AG09309 (cell line): ENCODE results near the gene RPUSD1.
"Not testable (repeated sequence)": the region's sequence is repeated elsewhere in the genome, so short reads cannot be mapped to it uniquely, and the experiment has no call there.

ENCODE experiments used
- DNase-seq: peaks from one replicate; pipeline ENCODE4 v3.0.0-alpha.2; 2010; ENCODE audit warnings: low read depth
- H3K4me3 ChIP-seq: 2 replicates; pipeline ENCODE4 v1.5.1; 2011; ENCODE audit warnings: mild to moderate bottlenecking, low read depth, low read length, moderate library complexity; ENCODE audit not compliant: control insufficient read depth
- TF ChIP-seq, protein P1 (sequence below): IDR thresholded peaks from 2 replicates; pipeline ENCODE4 v1.5.1; 2011; ENCODE audit warnings: mild to moderate bottlenecking, low read depth, low read length, inconsistent platforms; ENCODE audit not compliant: insufficient read depth, control insufficient read depth; ENCODE audit errors: missing control alignments

Gene RPUSD1

GRCh38 chr16:778909-779527 is 9.2 kb downstream of the RPUSD1 start:
- TF ChIP-seq, protein P1, sequence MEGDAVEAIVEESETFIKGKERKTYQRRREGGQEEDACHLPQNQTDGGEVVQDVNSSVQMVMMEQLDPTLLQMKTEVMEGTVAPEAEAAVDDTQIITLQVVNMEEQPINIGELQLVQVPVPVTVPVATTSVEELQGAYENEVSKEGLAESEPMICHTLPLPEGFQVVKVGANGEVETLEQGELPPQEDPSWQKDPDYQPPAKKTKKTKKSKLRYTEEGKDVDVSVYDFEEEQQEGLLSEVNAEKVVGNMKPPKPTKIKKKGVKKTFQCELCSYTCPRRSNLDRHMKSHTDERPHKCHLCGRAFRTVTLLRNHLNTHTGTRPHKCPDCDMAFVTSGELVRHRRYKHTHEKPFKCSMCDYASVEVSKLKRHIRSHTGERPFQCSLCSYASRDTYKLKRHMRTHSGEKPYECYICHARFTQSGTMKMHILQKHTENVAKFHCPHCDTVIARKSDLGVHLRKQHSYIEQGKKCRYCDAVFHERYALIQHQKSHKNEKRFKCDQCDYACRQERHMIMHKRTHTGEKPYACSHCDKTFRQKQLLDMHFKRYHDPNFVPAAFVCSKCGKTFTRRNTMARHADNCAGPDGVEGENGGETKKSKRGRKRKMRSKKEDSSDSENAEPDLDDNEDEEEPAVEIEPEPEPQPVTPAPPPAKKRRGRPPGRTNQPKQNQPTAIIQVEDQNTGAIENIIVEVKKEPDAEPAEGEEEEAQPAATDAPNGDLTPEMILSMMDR = no peak
- no peak for DNase-seq
- H3K4me3 ChIP-seq = no peak overlapping the region

DNA sequence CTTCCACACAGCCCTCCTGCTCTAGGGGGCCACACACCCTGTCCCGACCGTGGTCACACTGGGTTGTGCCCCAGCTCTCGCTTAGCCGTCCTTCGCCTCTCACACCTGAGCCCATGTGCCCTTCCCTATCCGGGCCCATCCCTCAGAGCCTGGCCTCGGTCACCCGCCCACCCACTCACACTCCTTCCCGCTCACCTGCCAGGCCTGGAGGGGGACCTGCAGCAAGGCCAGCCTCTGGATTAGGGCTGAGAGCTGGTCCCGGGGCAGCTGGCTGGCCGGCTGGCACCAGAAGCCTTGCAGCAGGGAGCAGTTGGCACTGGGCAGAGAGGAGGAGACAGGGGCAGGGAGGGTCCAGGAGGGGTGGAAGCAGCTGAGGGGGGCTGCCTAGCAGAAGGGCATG is 9.7 kb downstream of the RPUSD1 start:
- TF ChIP-seq, protein P1 = no peak
- H3K4me3 ChIP-seq = no peak overlapping the region
- no peak for DNase-seq

- DNase-seq = no peak
Measured at GRCh38 chr16:777826-778225, 10.4 kb downstream of the RPUSD1 start.

DNA sequence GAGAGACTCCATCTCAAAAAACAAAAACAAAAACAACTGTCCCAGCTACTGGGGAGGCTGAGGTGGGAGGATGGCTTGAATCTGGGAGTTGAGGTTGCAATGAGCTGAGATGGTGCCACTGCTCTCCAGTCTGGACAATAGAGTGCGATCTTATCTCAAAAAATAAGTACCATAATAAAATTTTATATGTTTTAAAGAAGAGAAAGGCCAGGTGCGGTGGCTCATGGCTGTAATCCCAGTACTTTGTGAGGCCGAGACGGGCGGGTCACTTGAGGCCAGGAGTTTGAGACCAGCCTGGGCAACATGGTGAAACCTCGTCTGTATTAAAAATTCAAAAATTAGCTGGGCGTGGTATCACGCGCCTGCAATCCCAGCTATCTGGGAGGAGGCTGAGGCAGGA is 11.4 kb downstream of the RPUSD1 start:
- DNase-seq = no peak
- no peak overlapping the region for H3K4me3 ChIP-seq
- TF ChIP-seq, protein P1 = no peak

More at GRCh38 chr16:777826-778225, 10.4 kb downstream of the RPUSD1 start:
- TF ChIP-seq, protein P1 = no peak
- no peak overlapping the region for H3K4me3 ChIP-seq

DNA sequence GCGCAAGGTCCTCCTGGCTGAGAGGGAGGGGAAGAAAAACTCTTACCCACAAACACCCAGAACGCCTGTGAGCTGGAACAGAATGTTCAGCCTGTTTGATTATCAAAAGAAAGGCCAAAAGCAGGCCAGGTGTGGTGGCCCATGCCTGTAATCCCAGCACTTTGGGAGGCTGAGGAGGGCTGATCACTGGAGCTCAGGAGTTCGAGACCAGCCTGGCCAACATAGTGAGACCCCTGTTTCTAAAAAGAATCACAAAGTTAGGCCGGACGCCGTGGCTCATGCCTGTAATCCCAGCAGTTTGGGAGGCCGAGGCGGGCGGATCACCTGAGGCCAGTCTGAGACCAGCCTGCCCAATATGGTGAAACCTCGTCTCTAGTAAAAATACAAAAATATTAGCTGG is 11.9 kb downstream of the RPUSD1 start:
- not testable (repeated sequence) for H3K4me3 ChIP-seq, DNase-seq

- no peak for DNase-seq
- TF ChIP-seq, protein P1 = no peak
- no peak overlapping the region for H3K4me3 ChIP-seq
Measured at GRCh38 chr16:775236-775796, 12.9 kb downstream of the RPUSD1 start.

DNA sequence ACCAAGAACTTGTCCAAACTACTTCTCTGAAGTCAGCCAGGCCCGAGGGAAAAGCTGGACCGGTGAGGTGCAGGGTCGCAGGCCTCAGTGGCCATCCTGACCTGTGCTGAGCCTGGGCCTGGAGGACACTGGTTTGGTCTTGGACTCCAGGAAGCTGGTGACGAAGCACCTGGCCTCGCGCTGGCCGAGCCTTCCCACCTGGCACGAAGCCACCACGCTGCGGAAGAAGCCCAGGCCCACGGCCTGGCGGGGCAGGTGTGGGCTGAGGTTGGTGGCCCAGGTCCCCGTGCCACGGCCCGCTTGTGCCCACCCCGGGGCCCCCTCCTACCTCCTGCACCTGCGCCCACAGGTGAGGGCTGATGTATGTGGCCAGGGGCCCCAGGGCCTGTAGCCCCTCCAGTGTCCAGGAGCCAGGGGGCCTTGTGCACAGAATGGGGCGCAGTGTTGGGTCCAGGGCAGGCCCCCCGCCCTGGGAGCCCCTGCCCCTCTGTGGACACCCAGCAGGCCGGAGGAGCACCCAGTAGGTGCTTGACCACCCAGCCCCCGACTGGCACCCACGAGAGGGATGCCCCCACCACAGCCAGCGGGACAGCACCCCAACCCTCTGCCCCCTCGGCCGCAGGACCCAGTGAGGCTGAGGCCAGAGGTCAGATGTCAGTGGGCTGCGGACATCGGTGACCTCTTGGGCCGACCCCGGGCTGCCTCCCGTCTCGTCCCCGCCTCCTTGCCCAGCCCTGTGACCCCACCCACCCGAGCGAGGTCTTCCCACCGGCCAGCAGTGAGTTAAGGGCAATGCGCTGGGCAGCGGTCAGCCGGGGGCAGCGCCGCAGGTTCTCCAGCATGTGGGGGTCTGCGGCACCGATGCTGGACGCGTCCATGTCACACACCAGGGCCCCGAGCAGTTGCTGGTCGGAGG is 13.8 kb downstream of the RPUSD1 start:
- TF ChIP-seq, protein P1 = no peak
- no peak overlapping the region for H3K4me3 ChIP-seq
- DNase-seq = no peak
